Activated CD8-positive, alpha-beta memory T cell treated with anti-CD3 and anti-CD28 coated beads, Interleukin-2, amount 10 ng/mL, durations not matched to agents 7 days and 5 days (primary cell): ENCODE results near the gene VWDE. TPM values are rescaled to one million over a fixed set of nuclear protein-coding genes. Genes with fewer than 3 reads are reported as not detected.

ENCODE experiments used
- ATAC-seq: fragments of 150-1000 bp; cut with Tn5 transposase; one replicate; pipeline ENCODE4 v1.10.0; 2021; ENCODE audit warnings: moderate library complexity
- CTCF ChIA-PET: fragments of 350-600 bp; sonication (Branson Sonifier 250); formaldehyde crosslinking; loops from one replicate; lab custom pipeline; 2021; ENCODE audit warnings: antibody characterized with exemption; lab: Charles Lee
- DNase-seq: peaks from one replicate; pipeline ENCODE4 v3.0.0-alpha.2; 2020
- H3K27ac Mint-ChIP-seq: one replicate; pipeline ENCODE4 v1.8.0; 2021; ENCODE audit warnings: mild to moderate bottlenecking, mixed read lengths
- H3K27me3 Mint-ChIP-seq: one replicate; pipeline ENCODE4 v1.8.0; 2021; ENCODE audit warnings: mixed read lengths
- H3K36me3 Mint-ChIP-seq: one replicate; pipeline ENCODE4 v1.8.0; 2021; ENCODE audit warnings: mild to moderate bottlenecking, mixed read lengths
- H3K4me1 Mint-ChIP-seq: one replicate; pipeline ENCODE4 v1.8.0; 2021; ENCODE audit warnings: mixed read lengths
- H3K4me3 Mint-ChIP-seq: one replicate; pipeline ENCODE4 v1.8.0; 2021; ENCODE audit warnings: mild to moderate bottlenecking, moderate library complexity, mixed read lengths
- H3K9me3 Mint-ChIP-seq: one replicate; pipeline ENCODE4 v1.8.0; 2022; ENCODE audit warnings: low read depth, mixed read lengths
- total RNA-seq, 2 experiments: library from RNA; stranded (reverse); gene quantifications; one replicate each; pipeline ENCODE4 v1.2.3, GENCODE V29; 2021

VWDE gene
- total RNA-seq, 2 experiments from 2014 or later = 3.4 to 4.6 TPM

- H3K27me3 Mint-ChIP-seq = no peaks in the 10 kb centered on the region
- H3K4me1 Mint-ChIP-seq = peaks cover 2% of the 10 kb centered on the region
- H3K27ac Mint-ChIP-seq = no peak overlapping the region
- DNase-seq (no peak), ATAC-seq (no peak)
- H3K36me3 Mint-ChIP-seq = peaks cover 6% of the 10 kb centered on the region
- no peak overlapping the region for H3K4me3 Mint-ChIP-seq
- CTCF ChIA-PET = no interaction called here
- H3K9me3 Mint-ChIP-seq = peaks cover 6% of the 10 kb centered on the region
Measured at GRCh38 chr7:12281038-12281437, 122.6 kb downstream of the VWDE start.

Other genes with a start within 250 kb of the VWDE start
- 10 to 100 TPM; 23.0 to 23.2 TPM for gene TMEM106B, start 192.6 kb downstream of the VWDE start, total RNA-seq
- gene SCIN, start 166.9 kb upstream of the VWDE start, total RNA-seq = 1 to 10 TPM; 1.0 to 1.4 TPM